Measurements from ENCODE around the gene MLPH. TPM values are rescaled to one million over a fixed set of nuclear protein-coding genes. Genes with fewer than 3 reads are reported as not detected.

MLPH gene
- total RNA-seq, 1 donor from 2014 or later, result 27.3 TPM

DNA sequence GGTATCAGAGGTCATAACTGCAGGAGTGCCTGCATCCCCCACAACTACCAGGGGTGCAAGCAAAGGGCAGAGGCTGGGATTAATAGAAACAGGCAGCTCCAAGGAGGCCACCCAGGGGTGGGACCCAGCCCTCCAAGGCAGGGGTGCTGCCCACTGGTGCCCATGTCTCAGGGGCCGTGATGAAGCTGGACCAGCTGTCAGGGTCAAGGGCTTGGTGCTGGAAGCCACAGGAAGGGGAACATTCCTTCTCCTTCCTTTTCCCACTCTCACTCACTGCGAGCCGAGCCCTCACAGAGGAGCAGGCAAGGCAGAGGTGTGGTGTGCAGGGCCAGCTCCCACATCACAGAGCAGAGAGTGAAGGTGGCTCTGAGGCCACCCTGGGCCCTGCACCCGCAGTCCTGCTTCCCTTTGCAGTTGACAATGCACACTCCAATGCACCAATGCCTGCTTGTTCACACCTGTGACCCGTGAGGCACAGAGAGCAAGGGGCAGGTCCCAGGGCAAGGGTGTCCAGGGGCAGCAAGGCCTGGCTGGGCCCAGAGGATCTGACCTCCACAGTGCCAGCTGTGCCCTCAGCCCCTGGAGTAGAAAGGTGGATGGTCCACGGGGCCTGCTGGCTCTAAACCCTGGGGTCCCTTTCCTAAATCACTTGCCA, 28.7 kb downstream of the MLPH start:
- DNase-seq (ENCODE audit: low read depth), result no peak
- TF ChIP-seq, protein P1, sequence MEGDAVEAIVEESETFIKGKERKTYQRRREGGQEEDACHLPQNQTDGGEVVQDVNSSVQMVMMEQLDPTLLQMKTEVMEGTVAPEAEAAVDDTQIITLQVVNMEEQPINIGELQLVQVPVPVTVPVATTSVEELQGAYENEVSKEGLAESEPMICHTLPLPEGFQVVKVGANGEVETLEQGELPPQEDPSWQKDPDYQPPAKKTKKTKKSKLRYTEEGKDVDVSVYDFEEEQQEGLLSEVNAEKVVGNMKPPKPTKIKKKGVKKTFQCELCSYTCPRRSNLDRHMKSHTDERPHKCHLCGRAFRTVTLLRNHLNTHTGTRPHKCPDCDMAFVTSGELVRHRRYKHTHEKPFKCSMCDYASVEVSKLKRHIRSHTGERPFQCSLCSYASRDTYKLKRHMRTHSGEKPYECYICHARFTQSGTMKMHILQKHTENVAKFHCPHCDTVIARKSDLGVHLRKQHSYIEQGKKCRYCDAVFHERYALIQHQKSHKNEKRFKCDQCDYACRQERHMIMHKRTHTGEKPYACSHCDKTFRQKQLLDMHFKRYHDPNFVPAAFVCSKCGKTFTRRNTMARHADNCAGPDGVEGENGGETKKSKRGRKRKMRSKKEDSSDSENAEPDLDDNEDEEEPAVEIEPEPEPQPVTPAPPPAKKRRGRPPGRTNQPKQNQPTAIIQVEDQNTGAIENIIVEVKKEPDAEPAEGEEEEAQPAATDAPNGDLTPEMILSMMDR (IDR thresholded peaks at IDR 0.05; ENCODE audit: insufficient read depth, low read length, poor library complexity, severe bottlenecking), result no peak
- Histone ChIP-seq H3K36me3 (ENCODE audit: control insufficient read depth, insufficient read depth, low read length) (no peaks in the 10 kb centered on the region), H3K4me3 (ENCODE audit: low read depth, low read length) (no peak overlapping the region), H3K27me3 (ENCODE audit: control insufficient read depth, insufficient read depth, low read length) (no peaks in the 10 kb centered on the region)

DNA sequence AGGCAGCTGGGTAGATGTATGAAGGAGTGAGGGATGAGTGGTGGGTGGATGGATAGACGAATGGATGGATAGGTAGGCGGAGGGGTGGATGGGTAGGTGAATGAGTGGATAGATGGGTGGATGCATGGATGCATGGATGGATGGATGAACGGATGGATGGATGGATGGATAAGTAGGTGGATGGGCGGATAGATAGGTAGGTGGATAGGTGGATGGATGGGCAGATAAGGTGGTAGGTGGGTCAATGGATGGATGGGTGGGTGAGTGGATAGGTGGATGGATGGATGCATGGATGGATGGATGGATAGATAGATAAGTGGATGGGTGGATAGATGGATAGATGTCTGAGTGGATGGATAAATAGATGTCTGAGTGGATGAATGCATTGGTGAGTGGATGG, 30.1 kb downstream of the MLPH start:
- no peaks in the 10 kb centered on the region for H3K27me3 ChIP-seq (ENCODE audit: control insufficient read depth, insufficient read depth, low read length)
- H3K36me3 ChIP-seq (ENCODE audit: control insufficient read depth, insufficient read depth, low read length), result no peaks in the 10 kb centered on the region
- TF ChIP-seq, protein P1 (IDR thresholded peaks at IDR 0.05; ENCODE audit: insufficient read depth, low read length, poor library complexity, severe bottlenecking), result no peak
- no peak for DNase-seq (ENCODE audit: low read depth)
- H3K4me3 ChIP-seq (ENCODE audit: low read depth, low read length), result no peak overlapping the region

DNA sequence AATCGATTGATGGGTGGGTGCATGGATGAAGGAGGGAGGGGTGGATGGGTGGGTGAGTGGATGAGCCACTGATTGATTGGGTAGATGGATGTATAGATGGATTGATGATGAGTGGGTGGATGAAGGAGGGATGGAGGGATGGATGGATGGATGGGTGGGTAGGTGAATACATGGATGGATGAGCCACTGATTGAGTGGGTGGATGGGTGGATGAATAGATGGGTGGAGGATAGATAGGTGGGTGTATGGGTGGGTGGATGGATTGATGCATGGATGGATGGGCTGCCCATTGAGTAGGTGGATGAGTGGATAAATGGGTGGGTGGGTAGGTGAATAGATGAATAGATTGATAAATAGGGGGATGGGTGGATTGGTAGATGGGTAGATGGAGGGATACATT, 30.9 kb downstream of the MLPH start:
- TF ChIP-seq, protein P1 (IDR thresholded peaks at IDR 0.05; ENCODE audit: insufficient read depth, low read length, poor library complexity, severe bottlenecking), result no peak
- no peak for DNase-seq (ENCODE audit: low read depth)
- no peak overlapping the region for H3K4me3 ChIP-seq (ENCODE audit: low read depth, low read length)
- H3K36me3 ChIP-seq (ENCODE audit: control insufficient read depth, insufficient read depth, low read length), result no peaks in the 10 kb centered on the region
- H3K27me3 ChIP-seq (ENCODE audit: control insufficient read depth, insufficient read depth, low read length), result no peaks in the 10 kb centered on the region

DNA sequence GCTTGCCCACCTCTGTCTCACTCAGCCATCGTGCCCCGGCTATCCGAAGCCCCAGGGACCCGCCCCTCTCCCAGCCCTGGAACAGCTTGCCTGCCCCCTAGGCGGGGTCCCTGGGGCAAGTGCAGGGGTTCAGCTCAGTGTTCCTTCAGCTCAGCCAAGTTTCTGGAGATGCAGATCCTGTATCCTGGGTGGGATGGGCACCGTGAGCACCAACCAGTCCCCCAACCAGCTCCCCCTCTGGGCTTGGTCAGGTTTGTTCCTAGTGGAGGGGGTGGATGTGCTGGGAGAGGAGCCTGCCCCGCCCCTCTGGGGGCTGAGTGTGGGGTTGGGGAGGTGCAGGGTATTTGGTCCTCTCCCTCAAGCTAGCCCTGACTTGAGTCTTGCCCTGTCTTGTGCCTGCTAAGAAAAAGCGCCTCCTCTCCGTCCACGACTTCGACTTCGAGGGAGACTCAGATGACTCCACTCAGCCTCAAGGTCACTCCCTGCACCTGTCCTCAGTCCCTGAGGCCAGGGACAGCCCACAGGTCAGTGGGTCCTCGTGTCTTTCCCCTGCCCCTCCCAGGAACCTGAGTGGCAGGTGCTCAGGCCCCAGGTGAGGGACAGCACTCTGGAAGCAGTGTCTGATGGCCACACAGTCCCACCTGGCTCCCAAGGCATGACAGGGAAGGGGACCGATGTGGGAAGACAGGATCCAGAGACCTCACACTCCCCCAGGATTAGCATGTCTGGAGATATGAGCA, 32.6 kb downstream of the MLPH start:
- H3K36me3 ChIP-seq (ENCODE audit: control insufficient read depth, insufficient read depth, low read length), result no peaks in the 10 kb centered on the region

DNA sequence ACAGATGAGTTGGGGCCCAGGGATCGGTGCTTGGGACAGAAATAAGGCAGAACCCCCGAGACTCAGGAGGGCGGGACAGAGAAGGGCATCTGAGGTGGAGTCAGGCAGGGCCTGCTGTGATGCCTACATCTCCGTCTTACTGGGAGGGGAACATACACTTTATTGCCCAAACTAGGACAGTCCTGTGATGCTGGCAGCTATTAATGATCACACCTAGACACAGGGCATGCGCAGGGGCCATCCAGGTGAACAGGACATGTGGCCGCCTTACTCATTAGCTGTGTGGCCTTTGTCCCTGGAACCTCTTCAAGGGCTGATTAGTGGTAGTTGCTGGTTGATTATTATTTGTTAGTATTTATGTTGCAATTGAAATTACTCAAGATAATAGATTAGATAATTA, 33.2 kb downstream of the MLPH start:
- TF ChIP-seq, protein P1 (IDR thresholded peaks at IDR 0.05; ENCODE audit: insufficient read depth, low read length, poor library complexity, severe bottlenecking), result no peak
- Histone ChIP-seq H3K36me3 (ENCODE audit: control insufficient read depth, insufficient read depth, low read length) (no peaks in the 10 kb centered on the region), H3K4me3 (ENCODE audit: low read depth, low read length) (no peak overlapping the region), H3K27me3 (ENCODE audit: control insufficient read depth, insufficient read depth, low read length) (no peaks in the 10 kb centered on the region)
- no peak for DNase-seq (ENCODE audit: low read depth)

More for the DNA sequence above, 32.6 kb downstream of the MLPH start:
- no peak for DNase-seq (ENCODE audit: low read depth)
- H3K27me3 ChIP-seq (ENCODE audit: control insufficient read depth, insufficient read depth, low read length), result no peaks in the 10 kb centered on the region
- H3K4me3 ChIP-seq (ENCODE audit: low read depth, low read length), result no peak overlapping the region
- TF ChIP-seq, protein P1 (IDR thresholded peaks at IDR 0.05; ENCODE audit: insufficient read depth, low read length, poor library complexity, severe bottlenecking), result no peak
